GM19395 (cell line): Measurements from ENCODE around the gene CYREN.
"Not testable (repeated sequence)": the region's sequence is repeated elsewhere in the genome, so short reads cannot be mapped to it uniquely, and the experiment has no call there.

ENCODE experiments used
- ATAC-seq: cut with Tn5 transposase; IDR thresholded peaks from one replicate; pipeline ENCODE4 v1.9.1; 2021; ENCODE audit warnings: mild to moderate bottlenecking, moderate library complexity; ENCODE audit not compliant: unreplicated experiment

CYREN gene

GRCh38 chr7:135160858-135161653 is 9.5 kb downstream of the CYREN start:
- ATAC-seq, result peak; percentile 44

- ATAC-seq, result peak; percentile 52
Measured at GRCh38 chr7:135160098-135160857, 10.2 kb downstream of the CYREN start.

- ATAC-seq, result peak; percentile 9
Measured at GRCh38 chr7:135159359-135160085, 11.0 kb downstream of the CYREN start.

GRCh38 chr7:135158874-135159273 is 11.6 kb downstream of the CYREN start:
- ATAC-seq, result no peak

- no peak for ATAC-seq
Measured at GRCh38 chr7:135158141-135158655, 12.3 kb downstream of the CYREN start.

- no peak for ATAC-seq
Measured at GRCh38 chr7:135156290-135156689, 14.2 kb downstream of the CYREN start.

GRCh38 chr7:135154734-135155133 is 15.8 kb downstream of the CYREN start:
- no peak for ATAC-seq

GRCh38 chr7:135152442-135152841 is 18.1 kb downstream of the CYREN start:
- ATAC-seq, result no peak

GRCh38 chr7:135151533-135151932 is 19.0 kb downstream of the CYREN start:
- peak; percentile 29 for ATAC-seq

GRCh38 chr7:135151132-135151531 is 19.4 kb downstream of the CYREN start:
- ATAC-seq, result no peak

GRCh38 chr7:135150072-135150782 is 20.3 kb downstream of the CYREN start:
- ATAC-seq, result no peak

GRCh38 chr7:135147899-135148721 is 22.4 kb downstream of the CYREN start, which contains the start of gene TMEM140:
Gene TMEM140 (plus strand): TSS chr7:135148072. CDS start chr7:135164442, 16,370 bp downstream.
- peak; percentile 69 for ATAC-seq

- peak; percentile 11 for ATAC-seq
Measured at GRCh38 chr7:135147341-135147898, 23.1 kb downstream of the CYREN start.

GRCh38 chr7:135143885-135144668 is 26.4 kb downstream of the CYREN start:
- no peak for ATAC-seq

- ATAC-seq, result no peak
Measured at GRCh38 chr7:135129579-135129978, 40.9 kb downstream of the CYREN start.

GRCh38 chr7:135128931-135129330 is 41.6 kb downstream of the CYREN start:
- no peak for ATAC-seq

GRCh38 chr7:135124631-135125030 is 45.9 kb downstream of the CYREN start:
- ATAC-seq, result not testable (repeated sequence)

GRCh38 chr7:135121868-135122267 is 48.6 kb downstream of the CYREN start:
- no peak for ATAC-seq
